IMR-90 (cell line): Measurements from ENCODE around the gene RIPOR2. TPM values are rescaled to one million over a fixed set of nuclear protein-coding genes. Genes with fewer than 3 reads are reported as not detected.

Source experiments
- ATAC-seq: fragments of 200-7000 bp; cut with Tn5 transposase; 2 replicates; pipeline ENCODE4 v1.9.1; 2020; ENCODE audit warnings: low read depth, mild to moderate bottlenecking, moderate library complexity
- BruUV-seq: library from RNA; stranded (reverse); fragments of 400-500 nt; replicated peaks from 2 replicates; lab custom pipeline; 2021; lab: Mats Ljungman, UMichigan
- CTCF ChIA-PET: fragments of 300-600 bp; formaldehyde crosslinking; extraction: SDS; loops from one replicate; lab custom pipeline; 2021; ENCODE audit warnings: antibody characterized with exemption; lab: Yijun Ruan, JAX
- POLR2A ChIA-PET: fragments of 300-600 bp; sonication (Branson Sonifier 250); formaldehyde crosslinking; loops from one replicate; lab custom pipeline; 2022; ENCODE audit warnings: antibody characterized with exemption; ENCODE audit not compliant: unreplicated experiment; lab: Charles Lee
- DNase-seq: peaks from one replicate; pipeline ENCODE4 v3.0.0; 2013
- H2AFZ ChIP-seq: replicated peaks from 2 replicates; pipeline ENCODE3; 2013; ENCODE audit warnings: low read length, mild to moderate bottlenecking; ENCODE audit not compliant: poor library complexity
- H2AK5ac ChIP-seq: 2 replicates; pipeline ENCODE4 v1.6.1; 2013; ENCODE audit warnings: low read depth, low read length, inconsistent platforms
- H2AK9ac ChIP-seq: replicated peaks from 2 replicates; pipeline ENCODE3; 2013; ENCODE audit warnings: mild to moderate bottlenecking, low read depth, low read length, moderate library complexity; ENCODE audit not compliant: poor library complexity
- H2BK120ac ChIP-seq: 2 replicates; pipeline ENCODE4 v1.6.1; 2013; ENCODE audit warnings: low read depth, low read length, inconsistent platforms
- H2BK15ac ChIP-seq: 3 replicates; pipeline ENCODE4 v1.6.1; 2013; ENCODE audit warnings: low read depth, low read length, inconsistent platforms
- H2BK20ac ChIP-seq: 2 replicates; pipeline ENCODE4 v1.6.1; 2013; ENCODE audit warnings: low read depth, mild to moderate bottlenecking, inconsistent platforms, low read length, moderate library complexity
- H2BK5ac ChIP-seq: 2 replicates; pipeline ENCODE4 v1.6.1; 2013; ENCODE audit warnings: mild to moderate bottlenecking, low read depth, low read length, inconsistent platforms; ENCODE audit not compliant: poor library complexity, severe bottlenecking
- H3K14ac ChIP-seq: replicated peaks from 2 replicates; pipeline ENCODE4 v1.6.1; 2013; ENCODE audit warnings: low read depth, low read length, inconsistent platforms
- H3K18ac ChIP-seq: 2 replicates; pipeline ENCODE4 v1.6.1; 2013; ENCODE audit warnings: low read depth, low read length, control low read depth
- H3K23ac ChIP-seq: 2 replicates; pipeline ENCODE4 v1.6.1; 2013; ENCODE audit warnings: low read depth, low read length, inconsistent platforms
- H3K27ac ChIP-seq: 2 replicates; pipeline ENCODE4 v1.5.1; 2013; ENCODE audit warnings: mild to moderate bottlenecking, control low read depth, low read length; ENCODE audit not compliant: insufficient read depth
- H3K27me3 ChIP-seq: 2 replicates; pipeline ENCODE4 v1.6.1; 2013; ENCODE audit warnings: low read length; ENCODE audit not compliant: control insufficient read depth, insufficient read depth
- H3K36me3 ChIP-seq: 2 replicates; pipeline ENCODE4 v1.6.1; 2013; ENCODE audit warnings: low read length, mixed read lengths; ENCODE audit not compliant: control insufficient read depth, insufficient read depth
- H3K4ac ChIP-seq: 2 replicates; pipeline ENCODE4 v1.6.1; 2013; ENCODE audit warnings: low read depth, low read length, inconsistent platforms
- H3K4me1 ChIP-seq: 2 replicates; pipeline ENCODE4 v1.6.1; 2013; ENCODE audit warnings: low read length, mixed read lengths; ENCODE audit not compliant: control insufficient read depth, insufficient read depth
- H3K4me2 ChIP-seq: 2 replicates; pipeline ENCODE4 v1.6.1; 2013; ENCODE audit warnings: low read depth, mild to moderate bottlenecking, control low read depth, low read length, moderate library complexity
- H3K4me3 ChIP-seq: 2 replicates; pipeline ENCODE4 v1.5.1; 2013; ENCODE audit warnings: low read depth, mild to moderate bottlenecking, control low read depth, low read length, moderate library complexity; ENCODE audit not compliant: insufficient read depth
- H3K56ac ChIP-seq: 2 replicates; pipeline ENCODE4 v1.6.1; 2013; ENCODE audit warnings: low read length, inconsistent platforms; ENCODE audit not compliant: insufficient read depth; ENCODE audit errors: extremely low read depth
- H3K79me1 ChIP-seq, 2 experiments: 2 replicates each; pipeline ENCODE4 v1.6.1; 2013; ENCODE audit warnings: low read length in 2 of 2, inconsistent platforms in 1 of 2, low read depth in 1 of 2
- H3K9ac ChIP-seq: 2 replicates; pipeline ENCODE4 v1.6.1; 2013; ENCODE audit warnings: low read depth, low read length, control low read depth
- H3K9me1 ChIP-seq: 2 replicates; pipeline ENCODE4 v1.6.1; 2013; ENCODE audit warnings: low read length, inconsistent platforms; ENCODE audit not compliant: insufficient read depth
- H3K9me3 ChIP-seq: 2 replicates; pipeline ENCODE4 v1.6.1; 2013; ENCODE audit warnings: low read length; ENCODE audit not compliant: control insufficient read depth, insufficient read depth
- H4K20me1 ChIP-seq: 2 replicates; pipeline ENCODE4 v1.6.1; 2013; ENCODE audit warnings: low read length, inconsistent platforms; ENCODE audit not compliant: insufficient read depth
- H4K5ac ChIP-seq: 2 replicates; pipeline ENCODE4 v1.6.1; 2013; ENCODE audit warnings: mild to moderate bottlenecking, low read depth, low read length, control low read depth
- H4K8ac ChIP-seq, 2 experiments: 2 replicates each; pipeline ENCODE4 v1.6.1; 2013; ENCODE audit warnings: low read depth in 2 of 2, low read length in 2 of 2, control low read depth in 1 of 2, inconsistent platforms in 1 of 2
- H4K91ac ChIP-seq: 2 replicates; pipeline ENCODE4 v1.6.1; 2013; ENCODE audit warnings: low read depth, low read length, inconsistent platforms; ENCODE audit not compliant: insufficient read depth
- CTCF ChIP-seq: conservative IDR thresholded peaks from 2 replicates; pipeline ENCODE4 v1.5.1; 2012; ENCODE audit warnings: mild to moderate bottlenecking, low read depth, low read length, improper control_type of control experiment
- POLR2A ChIP-seq: IDR thresholded peaks from 2 replicates; pipeline ENCODE4 v1.6.1; 2012; ENCODE audit warnings: mild to moderate bottlenecking, low read depth, low read length
- USF2 ChIP-seq: fragments of 150-350 bp; IDR thresholded peaks from 2 replicates; pipeline ENCODE4 v1.6.1; 2017; ENCODE audit warnings: mild to moderate bottlenecking, antibody characterized with exemption, low read length, low read depth
- WGBS, 2 experiments: methylation state at CpG; one replicate each; pipeline versions ENCODE4 v1.1.5 to v1.1.7; 2013; ENCODE audit warnings: missing lambda C conversion rate in 2 of 2; ENCODE audit not compliant: insufficient read length in 1 of 2; ENCODE audit errors: extremely low coverage in 2 of 2; 5-methylcytosine and 5-hydroxymethylcytosine counted together
- dilution Hi-C: fragments of 300-500 bp; cut with HindIII; formaldehyde crosslinking; loops from one replicate; pipeline ENCODE4 v1.14.3; 2018; ENCODE audit warnings: low sequenced_read_pairs; ENCODE audit not compliant: unreplicated experiment
- in situ Hi-C: fragments of 300-500 bp; cut with MboI; formaldehyde crosslinking; loops from 3 replicates; pipeline ENCODE4 v1.14.3; 2019; ENCODE audit warnings: low sequenced_read_pairs, inconsistent platforms, mixed read lengths
- intact Hi-C: fragments of 100-400 bp; cut with micrococcal nuclease; formaldehyde crosslinking; loops from 2 replicates; pipeline ENCODE4 v1.10.0; 2022
- polyA plus RNA-seq, 3 experiments: library from polyadenylated mRNA; depleted of rRNA; stranded (reverse); fragments of >200 nt; gene quantifications; 2 replicates each; pipeline ENCODE4 v1.2.3, GENCODE V29; 2012; ENCODE audit warnings: low replicate concordance in 1 of 3
- total RNA-seq: library from RNA; depleted of rRNA; stranded (reverse); fragments of >200 nt; gene quantifications from 2 replicates; pipeline ENCODE4 v1.2.3, GENCODE V29; 2012

RIPOR2 gene
- total and polyA plus RNA-seq, 2 of the 4 experiments (the other 2 are of a cell fraction) = 1.1 to 1.2 TPM

GRCh38 chr6:24933266-24933665, 2.5 kb downstream of the RIPOR2 start:
- H3K27me3 ChIP-seq = no peaks in the 10 kb centered on the region
- POLR2A ChIA-PET = no interaction called here
- no peak overlapping the region for H3K4me3 ChIP-seq
- CTCF ChIA-PET = interaction anchor here (0.9 to 1.1 kb wide), 3 partner anchors 14 to 54 kb away, joined by 3 read pairs; no protein-coding TSS in a partner anchor
- H2BK5ac ChIP-seq = no peak overlapping the region
- H3K56ac ChIP-seq = no peak overlapping the region
- intact Hi-C loops (no loop called here), in situ Hi-C loops (no loop called here), dilution Hi-C loops (no loop called here)
- no peak for ATAC-seq
- H2BK20ac ChIP-seq = no peak overlapping the region
- no peak overlapping the region for H3K4me2 ChIP-seq
- no peak overlapping the region for H3K9ac ChIP-seq
- peaks cover 23% of the 10 kb centered on the region for H3K4me1 ChIP-seq
- 20% methylated on average over 1 of the region's 3 CpGs; no CpG with 5 or more reads in 1 of the 2 experiments for WGBS, 2 experiments
- H2AK5ac ChIP-seq = no peak overlapping the region
- H3K27ac ChIP-seq = no peak overlapping the region
- no peak overlapping the region for H2AFZ ChIP-seq
- no peak overlapping the region for H4K8ac ChIP-seq
- H4K5ac ChIP-seq = no peak overlapping the region
- no peak overlapping the region for H3K23ac ChIP-seq
- no peak overlapping the region for H4K91ac ChIP-seq
- no peak overlapping the region for H3K18ac ChIP-seq
- DNase-seq = no peak
- TF ChIP-seq CTCF (no peak), USF2 (no peak), POLR2A (no peak)
- peaks cover 20% of the 10 kb centered on the region for H3K9me1 ChIP-seq
- BruUV-seq = no TSS peak
- no peak overlapping the region for H3K14ac ChIP-seq
- H2BK120ac ChIP-seq = no peak overlapping the region; the same call in 1 of the 2 replicates
- H2BK15ac ChIP-seq = no peak overlapping the region
- H3K9me3 ChIP-seq = no peaks in the 10 kb centered on the region
- no peak overlapping the region for H2AK9ac ChIP-seq
- H4K20me1 ChIP-seq = no peaks in the 10 kb centered on the region
- H3K79me1 ChIP-seq = no peaks in the 10 kb centered on the region
- no peaks in the 10 kb centered on the region for H3K36me3 ChIP-seq
- H3K4ac ChIP-seq = no peak overlapping the region
